Stimulated activated CD8-positive, alpha-beta memory T cell treated with anti-CD3 and anti-CD28 coated beads, Interleukin-2, amount 100 ng/mL, for 1 hour (primary cell): ENCODE measurements around the gene MVP.
"Not testable (repeated sequence)": the region's sequence is repeated elsewhere in the genome, so short reads cannot be mapped to it uniquely, and the experiment has no call there.

ENCODE experiments used
- DNase-seq, 2 donors: peaks; one replicate each; pipeline ENCODE4 v3.0.0-alpha.2; 2020; ENCODE audit warnings: low read depth in 2 of 2

Gene MVP

GRCh38 chr16:29820271-29820701 is at the start of gene MVP:
MVP (plus strand) TSS chr16:29820462; CDS start chr16:29830550, 10,088 bp downstream.
- no peak for DNase-seq

GRCh38 chr16:29772330-29772729 is 47.9 kb upstream of the MVP start:
- not testable (repeated sequence) for DNase-seq

- DNase-seq = no peak
Observed at GRCh38 chr16:29774730-29775129, 45.5 kb upstream of the MVP start.

- DNase-seq = no peak
Observed at GRCh38 chr16:29775742-29776408, 44.4 kb upstream of the MVP start.

GRCh38 chr16:29777576-29778350 is 42.5 kb upstream of the MVP start, which contains the start of gene ZG16:
ZG16 (plus strand) TSS chr16:29778256; CDS start chr16:29779267, 1,011 bp downstream.
- DNase-seq = no peak

- no peak for DNase-seq
Observed at GRCh38 chr16:29779474-29779873, 40.8 kb upstream of the MVP start.

- not testable (repeated sequence) for DNase-seq
Observed at GRCh38 chr16:29783094-29783953, 36.9 kb upstream of the MVP start.

- DNase-seq = no peak
Observed at GRCh38 chr16:29784157-29784556, 36.1 kb upstream of the MVP start.

GRCh38 chr16:29784901-29785500 is 35.3 kb upstream of the MVP start:
- peak; percentile 49 to 59 for DNase-seq

GRCh38 chr16:29787155-29787554 is 33.1 kb upstream of the MVP start:
- not testable (repeated sequence) for DNase-seq

- DNase-seq = no peak
Observed at GRCh38 chr16:29789775-29790182, 30.5 kb upstream of the MVP start.

- peak; percentile 100 for DNase-seq
Observed at GRCh38 chr16:29790183-29790948, 29.9 kb upstream of the MVP start, which contains the start of gene KIF22. KIF22 (plus strand) TSS chr16:29790751; CDS start chr16:29790760, 9 bp downstream.

GRCh38 chr16:29790949-29791844 is 29.1 kb upstream of the MVP start:
- DNase-seq = no peak

GRCh38 chr16:29791845-29792807 is 28.1 kb upstream of the MVP start:
- no peak for DNase-seq

- not testable (repeated sequence) for DNase-seq
Observed at GRCh38 chr16:29793153-29793552, 27.1 kb upstream of the MVP start.

GRCh38 chr16:29794231-29794710 is 26.0 kb upstream of the MVP start:
- DNase-seq = no peak

GRCh38 chr16:29802416-29802935 is 17.8 kb upstream of the MVP start:
- no peak for DNase-seq

GRCh38 chr16:29804020-29804419 is 16.2 kb upstream of the MVP start:
- no peak for DNase-seq
